GM12892 (cell line): ENCODE measurements around the gene FBN3.

Experiments used
- POLR2A ChIP-seq: IDR thresholded peaks from 2 replicates; pipeline ENCODE4 v1.6.1; 2011; ENCODE audit warnings: low read depth, low read length, control low read depth
- POLR2AphosphoS5 ChIP-seq: IDR thresholded peaks from 2 replicates; pipeline ENCODE4 v1.6.1; 2011; ENCODE audit warnings: low read depth, low read length, control low read depth

- TF ChIP-seq POLR2A = no peak
- no peak for TF ChIP-seq POLR2AphosphoS5
These were observed 105.4 kb downstream of the FBN3 start for GRCh38 chr19:8044018-8044417.
